HEK293 (cell line): Measurements from ENCODE around the gene HSD3B2.

Experiments used
- CTCF ChIA-PET: fragments of 350-600 bp; formaldehyde crosslinking; extraction: SDS; loops from one replicate; lab custom pipeline; 2021; ENCODE audit warnings: antibody characterized with exemption; lab: Yijun Ruan, JAX
- POLR2A ChIA-PET: fragments of 300-600 bp; formaldehyde crosslinking; extraction: SDS; loops from one replicate; lab custom pipeline; 2020; ENCODE audit warnings: antibody characterized with exemption, inconsistent platforms; lab: Yijun Ruan, JAX
- H3K27ac ChIP-seq: fragments of 200-500 bp; sonication (Bioruptor generic); 2 replicates; pipeline ENCODE4 v1.5.1; 2014; ENCODE audit warnings: low read depth, low read length, control low read depth, inconsistent platforms; ENCODE audit errors: extremely low read depth
- H3K36me3 ChIP-seq, 2 experiments: fragments of 200-500 bp in 1 of 2; sonication (Bioruptor generic) in 1 of 2; 1 replicate in 1 of 2; 2 replicates in 1 of 2; pipeline ENCODE4 v1.5.1; 2014 to 2017; ENCODE audit warnings: inconsistent platforms in 2 of 2, low read length in 2 of 2; ENCODE audit not compliant: control insufficient read depth in 2 of 2, insufficient read depth in 1 of 2
- H3K4me1 ChIP-seq: fragments of 200-500 bp; sonication (Bioruptor generic); 2 replicates; pipeline ENCODE4 v1.5.1; 2014; ENCODE audit warnings: mild to moderate bottlenecking, low read length, inconsistent platforms; ENCODE audit not compliant: control insufficient read depth, insufficient read depth
- H3K4me3 ChIP-seq: 2 replicates; pipeline ENCODE4 v1.5.1; 2011; ENCODE audit warnings: low read depth, mild to moderate bottlenecking, control low read depth, low read length, moderate library complexity
- H3K9me3 ChIP-seq: fragments of 200-500 bp; sonication (Bioruptor generic); 2 replicates; pipeline ENCODE4 v1.5.1; 2014; ENCODE audit warnings: low read depth, low read length, inconsistent platforms; ENCODE audit not compliant: control insufficient read depth, insufficient read depth
- GLIS2 ChIP-seq: fragments of 450-650 bp; formaldehyde crosslinking; IDR thresholded peaks from 2 replicates; pipeline ENCODE4 v1.5.1; 2016; ENCODE audit warnings: missing biosample characterization, missing genetic modification characterization
- KLF10 ChIP-seq: fragments of 450-650 bp; IDR thresholded peaks from 2 replicates; pipeline ENCODE4 v1.5.1; 2018; ENCODE audit warnings: missing biosample characterization, mild to moderate bottlenecking, missing genetic modification characterization
- PBX3 ChIP-seq: sonication (generic); formaldehyde crosslinking; IDR thresholded peaks from 2 replicates; pipeline ENCODE4 v1.8.1; 2022; ENCODE audit warnings: mild to moderate bottlenecking, moderate library complexity, missing genetic modification reagents
- SP7 ChIP-seq: fragments of 450-650 bp; formaldehyde crosslinking; IDR thresholded peaks from 2 replicates; pipeline ENCODE4 v1.5.1; 2016; ENCODE audit warnings: missing biosample characterization, missing genetic modification characterization
- TRIM28 ChIP-seq: IDR thresholded peaks from 2 replicates; pipeline ENCODE4 v1.6.1; 2011; ENCODE audit warnings: low read length, control low read depth, borderline replicate concordance
- ZBTB48 ChIP-seq: fragments of 450-650 bp; formaldehyde crosslinking; IDR thresholded peaks from 2 replicates; pipeline ENCODE4 v1.5.1; 2016; ENCODE audit warnings: missing biosample characterization, missing genetic modification characterization
- ZEB2 ChIP-seq: fragments of 450-650 bp; formaldehyde crosslinking; IDR thresholded peaks from 2 replicates; pipeline ENCODE4 v1.5.1; 2016; ENCODE audit warnings: missing biosample characterization, missing genetic modification characterization
- ZNF138 ChIP-seq: fragments of 450-650 bp; formaldehyde crosslinking; IDR thresholded peaks from 2 replicates; pipeline ENCODE4 v1.5.1; 2016; ENCODE audit warnings: missing biosample characterization, missing genetic modification characterization, borderline replicate concordance
- ZNF214 ChIP-seq: fragments of 450-650 bp; formaldehyde crosslinking; IDR thresholded peaks from 2 replicates; pipeline ENCODE4 v1.5.1; 2017; ENCODE audit warnings: missing biosample characterization, mild to moderate bottlenecking, missing genetic modification characterization, borderline replicate concordance
- ZNF280C ChIP-seq: fragments of 450-650 bp; formaldehyde crosslinking; IDR thresholded peaks from 2 replicates; pipeline ENCODE4 v1.5.1; 2016; ENCODE audit warnings: missing biosample characterization, missing genetic modification characterization
- ZNF292 ChIP-seq: fragments of 450-650 bp; formaldehyde crosslinking; IDR thresholded peaks from 2 replicates; pipeline ENCODE4 v1.5.1; 2016; ENCODE audit warnings: low read depth, missing biosample characterization, missing genetic modification characterization, borderline replicate concordance
- ZNF335 ChIP-seq: fragments of 450-650 bp; formaldehyde crosslinking; conservative IDR thresholded peaks from 2 replicates; pipeline ENCODE4 v1.5.1; 2016; ENCODE audit warnings: missing biosample characterization, missing genetic modification characterization
- ZNF416 ChIP-seq: fragments of 450-650 bp; formaldehyde crosslinking; IDR thresholded peaks from 2 replicates; pipeline ENCODE4 v1.5.1; 2016; ENCODE audit warnings: missing biosample characterization, missing genetic modification characterization
- ZNF423 ChIP-seq: fragments of 450-650 bp; formaldehyde crosslinking; IDR thresholded peaks from 2 replicates; pipeline ENCODE4 v1.5.1; 2016; ENCODE audit warnings: missing biosample characterization, missing genetic modification characterization
- ZNF530 ChIP-seq: fragments of 450-650 bp; formaldehyde crosslinking; IDR thresholded peaks from 2 replicates; pipeline ENCODE4 v1.5.1; 2016; ENCODE audit warnings: low read depth, missing biosample characterization, missing genetic modification characterization
- ZNF555 ChIP-seq: fragments of 450-650 bp; formaldehyde crosslinking; conservative IDR thresholded peaks from 2 replicates; pipeline ENCODE4 v1.5.1; 2017; ENCODE audit warnings: missing biosample characterization, mild to moderate bottlenecking, missing genetic modification characterization, inconsistent platforms
- ZNF560 ChIP-seq: fragments of 450-650 bp; formaldehyde crosslinking; IDR thresholded peaks from 2 replicates; pipeline ENCODE4 v1.5.1; 2017; ENCODE audit warnings: missing biosample characterization, missing genetic modification characterization, borderline replicate concordance
- ZNF610 ChIP-seq: fragments of 450-650 bp; formaldehyde crosslinking; IDR thresholded peaks from 2 replicates; pipeline ENCODE4 v1.5.1; 2016; ENCODE audit warnings: missing biosample characterization, missing genetic modification characterization, borderline replicate concordance
- ZNF660 ChIP-seq: fragments of 450-650 bp; IDR thresholded peaks from 2 replicates; pipeline ENCODE4 v1.5.1; 2018; ENCODE audit warnings: missing biosample characterization, mild to moderate bottlenecking, missing genetic modification characterization
- ZNF664 ChIP-seq: fragments of 450-650 bp; formaldehyde crosslinking; IDR thresholded peaks from 2 replicates; pipeline ENCODE4 v1.5.1; 2016; ENCODE audit warnings: missing biosample characterization, missing genetic modification characterization
- TF ChIP-seq, protein P1 (sequence below): fragments of 450-650 bp; formaldehyde crosslinking; IDR thresholded peaks from 2 replicates; pipeline ENCODE4 v1.5.0; 2017; ENCODE audit warnings: missing biosample characterization, missing genetic modification characterization, borderline replicate concordance
- TF ChIP-seq, protein P2 (sequence below): fragments of 450-650 bp; formaldehyde crosslinking; IDR thresholded peaks from 2 replicates; pipeline ENCODE4 v1.5.1; 2016; ENCODE audit warnings: missing biosample characterization, missing genetic modification characterization, borderline replicate concordance
- TF ChIP-seq, protein P3 (sequence below): fragments of 450-650 bp; formaldehyde crosslinking; IDR thresholded peaks from 2 replicates; pipeline ENCODE4 v1.5.1; 2016; ENCODE audit warnings: missing biosample characterization, missing genetic modification characterization

Gene HSD3B2

GRCh38 chr1:119391749-119392148 lies 23.2 kb upstream of the HSD3B2 start (continued):
- TF ChIP-seq, protein P1, sequence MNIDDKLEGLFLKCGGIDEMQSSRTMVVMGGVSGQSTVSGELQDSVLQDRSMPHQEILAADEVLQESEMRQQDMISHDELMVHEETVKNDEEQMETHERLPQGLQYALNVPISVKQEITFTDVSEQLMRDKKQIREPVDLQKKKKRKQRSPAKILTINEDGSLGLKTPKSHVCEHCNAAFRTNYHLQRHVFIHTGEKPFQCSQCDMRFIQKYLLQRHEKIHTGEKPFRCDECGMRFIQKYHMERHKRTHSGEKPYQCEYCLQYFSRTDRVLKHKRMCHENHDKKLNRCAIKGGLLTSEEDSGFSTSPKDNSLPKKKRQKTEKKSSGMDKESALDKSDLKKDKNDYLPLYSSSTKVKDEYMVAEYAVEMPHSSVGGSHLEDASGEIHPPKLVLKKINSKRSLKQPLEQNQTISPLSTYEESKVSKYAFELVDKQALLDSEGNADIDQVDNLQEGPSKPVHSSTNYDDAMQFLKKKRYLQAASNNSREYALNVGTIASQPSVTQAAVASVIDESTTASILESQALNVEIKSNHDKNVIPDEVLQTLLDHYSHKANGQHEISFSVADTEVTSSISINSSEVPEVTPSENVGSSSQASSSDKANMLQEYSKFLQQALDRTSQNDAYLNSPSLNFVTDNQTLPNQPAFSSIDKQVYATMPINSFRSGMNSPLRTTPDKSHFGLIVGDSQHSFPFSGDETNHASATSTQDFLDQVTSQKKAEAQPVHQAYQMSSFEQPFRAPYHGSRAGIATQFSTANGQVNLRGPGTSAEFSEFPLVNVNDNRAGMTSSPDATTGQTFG (tag by site-specific recombination), result no peak
- no peak for TF ChIP-seq ZNF292 (tag by site-specific recombination)
- no peak for TF ChIP-seq ZNF423
- TF ChIP-seq, protein P2, sequence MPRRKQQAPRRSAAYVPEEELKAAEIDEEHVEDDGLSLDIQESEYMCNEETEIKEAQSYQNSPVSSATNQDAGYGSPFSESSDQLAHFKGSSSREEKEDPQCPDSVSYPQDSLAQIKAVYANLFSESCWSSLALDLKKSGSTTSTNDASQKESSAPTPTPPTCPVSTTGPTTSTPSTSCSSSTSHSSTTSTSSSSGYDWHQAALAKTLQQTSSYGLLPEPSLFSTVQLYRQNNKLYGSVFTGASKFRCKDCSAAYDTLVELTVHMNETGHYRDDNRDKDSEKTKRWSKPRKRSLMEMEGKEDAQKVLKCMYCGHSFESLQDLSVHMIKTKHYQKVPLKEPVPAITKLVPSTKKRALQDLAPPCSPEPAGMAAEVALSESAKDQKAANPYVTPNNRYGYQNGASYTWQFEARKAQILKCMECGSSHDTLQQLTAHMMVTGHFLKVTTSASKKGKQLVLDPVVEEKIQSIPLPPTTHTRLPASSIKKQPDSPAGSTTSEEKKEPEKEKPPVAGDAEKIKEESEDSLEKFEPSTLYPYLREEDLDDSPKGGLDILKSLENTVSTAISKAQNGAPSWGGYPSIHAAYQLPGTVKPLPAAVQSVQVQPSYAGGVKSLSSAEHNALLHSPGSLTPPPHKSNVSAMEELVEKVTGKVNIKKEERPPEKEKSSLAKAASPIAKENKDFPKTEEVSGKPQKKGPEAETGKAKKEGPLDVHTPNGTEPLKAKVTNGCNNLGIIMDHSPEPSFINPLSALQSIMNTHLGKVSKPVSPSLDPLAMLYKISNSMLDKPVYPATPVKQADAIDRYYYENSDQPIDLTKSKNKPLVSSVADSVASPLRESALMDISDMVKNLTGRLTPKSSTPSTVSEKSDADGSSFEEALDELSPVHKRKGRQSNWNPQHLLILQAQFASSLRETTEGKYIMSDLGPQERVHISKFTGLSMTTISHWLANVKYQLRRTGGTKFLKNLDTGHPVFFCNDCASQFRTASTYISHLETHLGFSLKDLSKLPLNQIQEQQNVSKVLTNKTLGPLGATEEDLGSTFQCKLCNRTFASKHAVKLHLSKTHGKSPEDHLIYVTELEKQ (tag by site-specific recombination), result no peak
- no peak for TF ChIP-seq ZNF280C (tag by site-specific recombination)
- no peak for TF ChIP-seq ZNF530 (tag by site-specific recombination)
- TF ChIP-seq KLF10 (tag by site-specific recombination), result no peak
- no peak for TF ChIP-seq ZNF214 (tag by site-specific recombination)
- TF ChIP-seq ZBTB48, result no peak
- no peak for TF ChIP-seq GLIS2 (tag by site-specific recombination)
- TF ChIP-seq ZNF610 (tag by site-specific recombination), result no peak
- TF ChIP-seq ZNF664 (tag by site-specific recombination), result no peak
- TF ChIP-seq ZNF555 (tag by site-specific recombination), result no peak
- TF ChIP-seq, all 188 proteins: peak for 0

GRCh38 chr1:119394085-119394484 lies 20.9 kb upstream of the HSD3B2 start:
- H3K9me3 ChIP-seq, result no peaks in the 10 kb centered on the region
- H3K4me1 ChIP-seq, result peaks cover 2% of the 10 kb centered on the region; the same call in 1 of the 2 replicates
- CTCF ChIA-PET, result interaction anchor here (0.8 kb wide), 1 partner anchor 16 kb away, joined by 3 read pairs; no protein-coding TSS in a partner anchor
- H3K4me3 ChIP-seq, result no peak overlapping the region
- no peak overlapping the region for H3K27ac ChIP-seq
- no peaks in the 10 kb centered on the region for H3K36me3 ChIP-seq
- POLR2A ChIA-PET, result no interaction called here
- TF ChIP-seq ZNF660 (tag by site-specific recombination) (no peak), ZNF555 (tag by site-specific recombination) (no peak), PBX3 (no peak), TRIM28 (no peak), ZNF416 (tag by site-specific recombination) (no peak), ZNF138 (tag by site-specific recombination) (no peak), ZNF560 (tag by site-specific recombination) (no peak), ZEB2 (no peak), ZNF335 (tag by site-specific recombination) (no peak), SP7 (tag by site-specific recombination) (no peak)
- TF ChIP-seq, protein P3, sequence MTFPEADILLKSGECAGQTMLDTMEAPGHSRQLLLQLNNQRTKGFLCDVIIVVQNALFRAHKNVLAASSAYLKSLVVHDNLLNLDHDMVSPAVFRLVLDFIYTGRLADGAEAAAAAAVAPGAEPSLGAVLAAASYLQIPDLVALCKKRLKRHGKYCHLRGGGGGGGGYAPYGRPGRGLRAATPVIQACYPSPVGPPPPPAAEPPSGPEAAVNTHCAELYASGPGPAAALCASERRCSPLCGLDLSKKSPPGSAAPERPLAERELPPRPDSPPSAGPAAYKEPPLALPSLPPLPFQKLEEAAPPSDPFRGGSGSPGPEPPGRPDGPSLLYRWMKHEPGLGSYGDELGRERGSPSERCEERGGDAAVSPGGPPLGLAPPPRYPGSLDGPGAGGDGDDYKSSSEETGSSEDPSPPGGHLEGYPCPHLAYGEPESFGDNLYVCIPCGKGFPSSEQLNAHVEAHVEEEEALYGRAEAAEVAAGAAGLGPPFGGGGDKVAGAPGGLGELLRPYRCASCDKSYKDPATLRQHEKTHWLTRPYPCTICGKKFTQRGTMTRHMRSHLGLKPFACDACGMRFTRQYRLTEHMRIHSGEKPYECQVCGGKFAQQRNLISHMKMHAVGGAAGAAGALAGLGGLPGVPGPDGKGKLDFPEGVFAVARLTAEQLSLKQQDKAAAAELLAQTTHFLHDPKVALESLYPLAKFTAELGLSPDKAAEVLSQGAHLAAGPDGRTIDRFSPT (tag by site-specific recombination), result no peak
